SW 1271 (cell line): ENCODE measurements around the gene LTF.
"Not testable (repeated sequence)": the region's sequence is repeated elsewhere in the genome, so short reads cannot be mapped to it uniquely, and the experiment has no call there.

Experiments used
- DNase-seq, 2 experiments: peaks; one replicate each; lab custom pipeline; 2025; lab: John Stamatoyannopoulos, UW

LTF gene

GRCh38 chr3:46464326-46465195, at the start of gene LTF:
Gene LTF, minus strand, starts transcription at chr3:46464905. Its CDS starts 38 bp downstream, at chr3:46464867.
- DNase-seq: no peak

- DNase-seq: no peak
Measured at GRCh38 chr3:46512191-46512749, 47.6 kb upstream of the LTF start.

DNA sequence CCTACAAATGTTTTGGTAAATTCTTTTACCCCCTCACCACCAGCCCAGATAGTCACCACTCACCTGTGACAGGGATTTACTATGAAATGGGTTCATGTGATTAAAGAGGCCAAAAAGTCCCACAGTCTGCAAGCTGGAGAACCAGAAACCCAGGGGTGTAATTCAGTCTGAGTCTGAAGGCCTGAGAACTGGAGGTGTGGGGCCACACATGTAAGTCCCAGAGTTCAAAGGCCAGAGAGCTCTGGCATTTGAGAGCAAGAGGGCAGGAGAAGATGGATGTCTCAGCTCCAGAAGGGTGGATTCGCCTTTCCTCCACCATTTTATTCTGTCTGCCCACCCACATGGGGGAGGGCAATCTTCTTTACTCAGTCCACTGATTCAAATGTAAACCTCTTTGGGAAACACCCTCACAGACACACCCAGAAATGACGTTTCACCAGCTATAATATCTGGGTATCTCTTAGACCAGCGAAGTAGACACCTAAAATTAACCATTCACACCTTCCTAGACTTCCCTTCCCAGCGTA, 45.0 kb upstream of the LTF start:
- no peak for DNase-seq

DNA sequence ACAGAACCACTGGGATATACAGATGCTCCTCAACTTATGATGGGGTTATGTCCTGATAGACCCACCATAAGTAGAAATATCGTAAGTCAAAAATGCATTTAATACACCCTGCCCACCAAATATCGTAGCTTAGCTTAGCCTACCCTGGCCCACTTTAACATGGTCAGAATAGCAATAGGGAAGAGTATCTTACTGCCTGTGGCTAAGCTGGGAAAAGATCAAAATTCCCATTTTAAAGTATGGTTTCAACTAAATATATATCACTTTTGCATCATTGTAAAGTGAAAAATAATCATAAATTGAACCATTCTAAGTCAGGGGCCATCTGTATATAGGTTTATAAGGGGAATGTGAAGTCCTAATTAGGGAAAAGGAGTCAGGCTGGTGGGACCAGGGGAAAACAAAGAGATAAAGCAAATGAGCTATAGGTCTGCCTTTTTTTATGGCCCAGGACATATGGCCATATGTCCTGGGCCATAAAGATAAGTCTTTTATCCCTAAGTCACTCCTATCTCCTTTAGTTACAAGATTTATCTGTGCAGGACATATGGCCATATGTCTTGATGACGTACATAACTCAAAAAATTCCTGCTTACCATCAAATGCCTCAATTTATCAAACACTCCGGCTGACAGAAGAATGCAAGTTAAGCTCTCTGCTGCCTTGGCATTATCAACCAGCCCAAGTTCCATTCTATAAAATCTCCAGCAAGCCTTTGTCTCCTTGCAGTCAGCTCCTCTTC, 44.3 kb upstream of the LTF start:
- no peak for DNase-seq

DNA sequence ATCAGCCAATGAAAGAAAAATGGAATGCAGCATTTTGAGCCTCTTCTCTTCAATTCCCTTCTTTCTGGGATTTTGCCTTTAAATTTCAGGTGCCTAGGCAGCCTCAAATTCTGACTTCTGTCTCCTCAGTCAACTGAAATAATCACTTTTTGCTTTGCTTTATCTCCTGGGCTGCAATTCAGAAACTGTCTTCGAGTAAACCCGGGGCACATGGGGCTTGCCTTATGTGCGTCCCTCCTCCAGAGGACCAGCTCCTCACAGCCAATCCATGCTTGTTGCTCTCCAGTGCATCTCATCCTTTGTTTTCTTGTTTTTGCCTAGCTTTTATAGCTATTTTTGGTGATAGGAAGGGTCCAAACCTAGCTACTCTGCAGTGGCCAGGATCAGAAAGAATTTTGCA, 41.8 kb upstream of the LTF start:
- no peak for DNase-seq

DNA sequence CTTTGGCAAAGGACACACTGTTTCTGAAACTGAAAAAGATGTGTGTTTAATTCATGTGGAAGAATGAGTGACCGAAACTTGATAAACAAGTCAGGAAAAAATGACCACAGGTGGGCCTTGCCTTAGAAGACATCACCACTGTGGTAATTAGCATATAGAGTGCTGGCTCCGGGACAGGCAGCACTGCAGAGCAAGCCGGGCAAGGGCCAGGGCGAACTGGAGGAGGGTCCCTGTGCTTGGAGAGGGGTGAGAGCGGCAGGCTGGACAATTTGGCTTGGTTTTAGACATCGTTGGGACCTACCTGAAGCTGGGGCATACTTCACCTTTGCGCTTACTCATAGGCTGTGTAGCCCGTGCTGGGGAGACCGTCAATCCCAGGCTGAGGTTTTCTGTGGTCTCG, 41.2 kb upstream of the LTF start:
- no peak for DNase-seq

- DNase-seq: no peak
Measured at GRCh38 chr3:46504789-46505188, 40.1 kb upstream of the LTF start.

GRCh38 chr3:46503200-46503874, 38.6 kb upstream of the LTF start:
- DNase-seq: no peak

GRCh38 chr3:46501702-46502101, 37.0 kb upstream of the LTF start:
- no peak for DNase-seq

- DNase-seq: no peak
Measured at GRCh38 chr3:46500656-46501635, 36.2 kb upstream of the LTF start.

DNA sequence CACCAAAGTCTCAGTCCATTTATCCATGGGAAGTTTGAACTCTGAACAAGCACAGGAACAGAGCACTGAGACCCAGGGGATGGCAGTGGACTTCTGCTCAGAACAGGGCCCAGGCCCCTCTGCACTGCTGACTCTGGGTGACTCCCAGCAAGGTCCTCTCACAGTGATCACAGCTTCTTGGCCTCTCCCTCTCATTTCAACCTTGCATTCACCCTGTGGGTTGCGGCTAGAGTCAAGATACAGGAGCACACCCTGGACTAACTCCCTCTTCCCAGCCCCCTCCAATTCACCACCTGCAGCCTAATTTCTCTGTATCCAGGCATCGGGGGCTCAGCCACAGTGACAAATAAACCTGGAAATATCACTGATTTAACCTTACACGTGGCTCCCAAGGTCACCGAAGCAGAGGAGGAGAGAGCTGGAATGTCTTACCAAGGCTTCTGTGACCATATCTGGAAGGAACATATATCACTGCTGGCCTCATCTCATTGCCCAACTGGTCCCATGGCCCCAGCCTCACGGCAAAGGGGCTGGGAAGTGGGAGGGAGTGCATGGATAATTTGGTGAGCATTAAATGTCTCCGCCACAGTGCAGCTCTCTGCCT, 34.3 kb upstream of the LTF start:
- no peak for DNase-seq

DNA sequence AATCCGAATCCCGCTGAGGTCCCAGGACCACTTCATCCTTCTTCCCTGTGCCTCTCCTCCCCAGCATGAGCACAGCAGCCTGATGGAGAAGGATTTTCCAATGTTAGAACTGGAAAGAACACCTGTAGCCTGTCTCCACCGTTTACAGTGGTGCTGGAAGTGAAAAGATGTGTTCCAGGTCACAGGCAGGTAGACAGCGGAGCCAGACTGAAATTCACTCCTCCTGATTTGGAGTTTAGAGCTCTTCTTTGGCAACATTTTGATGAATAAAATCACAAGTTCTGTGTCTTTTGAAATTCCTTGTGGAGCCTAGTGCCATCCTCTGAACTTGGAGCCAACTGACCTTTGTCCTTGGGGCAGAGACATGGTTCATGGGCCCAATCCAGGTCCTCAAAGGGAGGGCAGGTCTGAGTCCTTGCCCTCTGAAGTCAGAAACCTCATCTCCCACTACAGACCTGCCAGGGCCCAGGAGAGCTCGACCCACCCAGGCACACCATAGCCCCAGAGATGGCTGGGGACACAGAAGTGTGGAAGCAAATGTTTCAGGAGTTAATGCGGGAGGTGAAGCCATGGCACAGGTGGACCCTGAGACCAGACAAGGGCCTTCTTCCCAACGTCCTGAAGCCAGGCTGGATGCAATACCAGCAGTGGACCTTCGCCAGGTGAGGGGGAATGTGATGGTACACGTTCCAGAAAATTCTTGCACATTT, 33.0 kb upstream of the LTF start, which contains the start of gene RTP3:
TSS of gene RTP3 (plus strand) at position 421 of the 710 bp plus-strand sequence. CDS start at position 508, 87 bp downstream.
- no peak for DNase-seq

- DNase-seq: no peak
Measured at GRCh38 chr3:46496746-46497555, 32.2 kb upstream of the LTF start.

GRCh38 chr3:46495901-46496456, 31.3 kb upstream of the LTF start:
- DNase-seq: no peak

- not testable (repeated sequence) for DNase-seq
Measured at GRCh38 chr3:46494491-46494890, 29.8 kb upstream of the LTF start.

DNA sequence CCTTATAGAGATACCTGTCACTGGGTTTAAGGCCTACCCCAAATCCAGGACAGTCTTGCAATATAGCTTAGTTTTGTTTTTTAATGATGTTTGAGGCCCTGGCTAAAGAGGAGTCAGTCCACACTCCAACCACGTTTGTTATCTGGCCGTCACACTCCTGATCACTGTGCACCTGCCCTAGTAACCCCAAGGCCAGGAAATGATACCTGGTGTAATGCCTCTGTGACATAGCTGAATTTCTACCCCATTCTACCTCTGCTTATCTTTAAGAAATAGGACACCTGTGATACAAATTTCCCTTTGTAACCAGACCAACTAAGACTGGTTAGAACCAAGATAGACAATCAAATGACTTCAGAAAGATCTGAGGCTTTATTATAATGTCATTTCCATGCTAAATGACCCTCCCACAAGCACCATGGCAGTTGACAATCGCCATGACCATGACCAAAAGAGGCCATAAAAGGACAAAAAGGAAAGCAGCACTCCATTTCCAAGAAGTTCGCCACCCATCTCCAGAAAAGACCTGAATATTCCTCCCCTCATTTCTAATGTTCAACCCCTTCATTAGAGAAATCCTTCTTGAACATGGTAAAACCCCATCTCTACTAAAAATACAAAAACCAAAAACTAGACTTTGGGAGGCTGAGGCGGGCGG, 28.3 kb upstream of the LTF start:
- DNase-seq: no peak

DNA sequence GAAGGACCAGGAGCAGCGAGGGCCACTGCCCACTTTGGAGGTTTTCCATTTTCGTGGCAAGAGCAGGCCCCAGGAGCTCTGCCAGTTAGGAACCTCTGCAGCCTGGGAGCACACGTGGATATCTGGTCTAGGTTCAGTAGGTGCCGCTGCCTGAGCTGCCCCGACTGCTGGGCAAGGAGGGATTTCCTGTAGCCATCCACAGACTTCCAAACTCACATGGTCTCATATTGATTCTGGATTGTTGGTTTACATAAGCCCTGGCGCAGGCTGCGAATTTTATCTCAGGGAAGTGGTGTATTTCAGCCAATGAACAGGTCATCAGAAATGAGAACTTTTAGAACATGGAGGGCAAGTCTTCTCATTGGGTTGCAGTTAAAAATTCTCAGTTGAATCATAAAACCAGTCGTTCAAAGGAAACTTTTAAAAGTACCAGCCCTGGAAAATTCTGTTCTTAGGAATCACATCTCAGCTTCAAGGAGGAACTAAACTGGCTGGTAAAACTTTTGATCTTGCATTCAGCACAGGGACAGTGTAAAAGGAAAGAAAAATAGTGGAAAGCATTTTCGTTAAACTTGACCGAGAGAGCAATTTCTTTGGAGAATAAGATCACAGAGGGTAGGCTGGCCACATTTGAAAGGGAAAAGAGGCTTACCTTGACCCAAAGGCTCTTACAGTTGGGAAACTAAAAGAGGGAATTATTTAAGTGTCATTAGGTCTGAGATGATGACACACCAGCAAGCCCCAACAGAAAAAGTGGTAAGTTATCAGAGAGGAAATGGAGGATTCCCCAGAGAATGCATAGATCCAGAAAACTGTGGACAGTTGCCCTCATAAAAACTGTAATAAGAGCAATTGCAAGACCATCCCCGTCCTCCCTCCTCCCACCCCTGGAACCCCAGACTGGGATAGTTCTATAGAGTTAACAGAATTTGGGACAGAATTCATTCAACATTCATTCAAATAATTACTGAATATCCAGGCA, 26.7 kb upstream of the LTF start:
- no peak for DNase-seq
